Cortex of kidney (tissue), 1 donor: ENCODE measurements around the gene PRX.
"Not testable (repeated sequence)": the region's sequence is repeated elsewhere in the genome, so short reads cannot be mapped to it uniquely, and the experiment has no call there.

Experiments
- DNase-seq: peaks from one replicate; lab custom pipeline; 2025; lab: John Stamatoyannopoulos, UW

The PRX gene

DNA sequence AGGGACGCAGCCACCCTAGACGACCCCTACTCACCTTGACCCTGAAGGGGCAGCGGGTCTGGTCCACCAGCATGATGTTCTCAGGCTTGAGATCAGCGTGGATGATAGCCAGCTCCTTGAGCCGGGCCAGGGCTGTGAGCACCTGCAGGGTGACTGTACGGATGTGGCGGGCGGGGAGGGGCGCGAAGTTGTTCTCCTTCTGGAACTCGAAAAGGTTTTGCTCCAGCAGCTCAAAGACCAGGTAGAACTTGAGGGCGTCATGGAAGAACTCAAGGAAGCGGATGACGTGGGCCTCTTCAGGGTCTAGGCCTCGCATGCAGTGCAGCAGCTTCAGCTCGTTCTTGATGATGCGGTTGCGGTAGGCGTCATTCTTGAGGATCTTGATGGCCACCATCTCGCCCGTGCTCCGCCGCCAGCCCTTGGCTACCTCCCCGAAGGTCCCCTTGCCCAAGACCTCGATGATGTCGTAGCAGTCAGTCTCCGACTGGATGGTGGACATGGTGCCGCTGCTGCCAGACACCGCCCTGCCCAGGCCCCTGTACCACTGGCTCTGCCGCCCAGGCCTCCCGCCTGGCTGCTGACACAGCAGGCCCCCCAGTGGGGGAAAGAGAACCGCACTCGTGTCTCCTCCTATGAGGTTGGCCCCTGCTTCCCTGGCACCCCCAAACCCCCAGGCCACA, 23.6 kb downstream of the PRX start:
- DNase-seq, result no peak

DNA sequence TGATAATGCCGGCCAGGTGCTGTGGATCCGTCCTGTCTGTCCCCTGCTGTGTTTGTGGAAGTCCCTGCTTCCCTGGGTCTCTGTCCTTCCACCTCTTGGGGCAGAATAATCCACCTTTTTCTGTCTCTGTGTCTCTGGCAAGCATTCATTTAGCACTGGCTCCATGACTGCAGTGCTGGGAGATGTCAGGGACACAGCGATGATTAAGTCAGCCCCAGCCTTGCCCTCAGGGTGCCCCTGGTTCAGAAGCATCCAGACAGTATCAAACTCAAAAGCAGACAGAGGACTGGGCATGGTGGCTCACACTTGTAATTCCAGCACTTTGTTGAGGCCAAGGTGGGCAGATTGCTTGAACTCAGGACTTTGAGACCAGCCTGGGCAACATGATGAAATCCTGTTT, 24.7 kb downstream of the PRX start:
- DNase-seq, result no peak

DNA sequence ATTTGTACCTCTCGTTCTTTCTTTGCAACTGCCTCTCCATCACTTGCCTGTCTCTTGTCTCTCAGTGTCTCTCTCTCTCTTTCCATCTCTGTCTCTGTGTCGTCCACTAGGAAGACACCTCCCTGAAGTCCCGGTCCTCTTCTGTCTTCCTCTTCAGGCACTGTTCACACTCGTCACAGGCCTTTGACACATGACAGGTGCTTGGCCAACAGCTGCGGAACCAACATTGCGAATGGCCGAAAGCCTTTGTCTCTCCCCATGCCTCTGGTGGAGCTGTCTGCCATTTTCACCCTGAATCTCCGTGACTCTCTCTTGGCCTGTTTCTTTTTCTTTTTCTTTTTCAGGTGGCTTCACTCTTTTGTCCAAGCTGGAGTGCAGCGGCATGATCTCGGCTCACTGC, 26.0 kb downstream of the PRX start:
- DNase-seq, result no peak

DNA sequence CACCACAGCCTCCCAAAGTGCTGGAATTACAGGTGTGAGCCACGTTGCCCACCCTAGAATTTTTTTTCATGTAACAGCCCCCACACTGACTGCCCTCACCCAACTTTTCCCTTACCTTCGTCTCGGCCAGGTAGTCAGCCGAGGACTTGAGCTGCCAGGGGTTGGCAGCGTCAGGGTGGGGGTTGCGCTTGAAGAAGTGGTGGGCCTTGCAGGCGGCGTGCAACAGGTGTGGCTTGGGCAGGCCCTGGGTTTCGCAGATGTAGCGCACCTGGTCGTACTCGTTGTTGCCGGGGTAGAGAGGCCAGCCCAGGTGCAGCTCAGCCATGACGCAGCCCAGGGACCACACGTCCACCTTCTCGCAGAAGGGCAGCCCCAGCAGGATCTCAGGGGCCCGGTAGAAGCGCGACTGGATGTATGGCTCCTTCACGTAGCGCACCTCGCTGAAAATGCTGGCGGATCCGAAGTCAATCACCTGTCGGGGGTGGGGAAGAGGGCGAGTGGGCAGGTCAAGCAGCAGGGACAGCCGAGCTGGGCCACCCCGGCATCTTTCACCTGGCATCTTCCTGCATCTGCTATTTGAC, 29.4 kb downstream of the PRX start:
- DNase-seq, result no peak

DNA sequence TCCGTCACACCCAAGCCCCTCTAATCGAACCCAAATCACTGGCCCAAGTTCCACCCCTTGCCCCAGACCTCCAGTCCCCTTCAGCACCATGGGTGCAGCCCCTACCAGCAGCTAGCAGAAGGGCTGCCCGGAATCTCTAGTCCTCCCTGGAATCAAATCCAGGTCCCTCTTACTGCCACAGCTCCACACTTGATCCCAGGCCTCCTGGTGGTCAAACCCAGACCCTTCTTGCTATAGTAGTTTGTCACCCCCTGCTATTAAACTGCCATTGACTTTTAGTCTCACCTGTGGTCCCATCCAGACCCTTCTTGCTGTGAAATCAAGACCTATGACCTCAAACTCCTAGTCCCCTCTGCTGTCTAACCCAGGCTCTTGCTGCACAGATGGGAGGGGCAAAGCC, 31.9 kb downstream of the PRX start:
- no peak for DNase-seq

DNA sequence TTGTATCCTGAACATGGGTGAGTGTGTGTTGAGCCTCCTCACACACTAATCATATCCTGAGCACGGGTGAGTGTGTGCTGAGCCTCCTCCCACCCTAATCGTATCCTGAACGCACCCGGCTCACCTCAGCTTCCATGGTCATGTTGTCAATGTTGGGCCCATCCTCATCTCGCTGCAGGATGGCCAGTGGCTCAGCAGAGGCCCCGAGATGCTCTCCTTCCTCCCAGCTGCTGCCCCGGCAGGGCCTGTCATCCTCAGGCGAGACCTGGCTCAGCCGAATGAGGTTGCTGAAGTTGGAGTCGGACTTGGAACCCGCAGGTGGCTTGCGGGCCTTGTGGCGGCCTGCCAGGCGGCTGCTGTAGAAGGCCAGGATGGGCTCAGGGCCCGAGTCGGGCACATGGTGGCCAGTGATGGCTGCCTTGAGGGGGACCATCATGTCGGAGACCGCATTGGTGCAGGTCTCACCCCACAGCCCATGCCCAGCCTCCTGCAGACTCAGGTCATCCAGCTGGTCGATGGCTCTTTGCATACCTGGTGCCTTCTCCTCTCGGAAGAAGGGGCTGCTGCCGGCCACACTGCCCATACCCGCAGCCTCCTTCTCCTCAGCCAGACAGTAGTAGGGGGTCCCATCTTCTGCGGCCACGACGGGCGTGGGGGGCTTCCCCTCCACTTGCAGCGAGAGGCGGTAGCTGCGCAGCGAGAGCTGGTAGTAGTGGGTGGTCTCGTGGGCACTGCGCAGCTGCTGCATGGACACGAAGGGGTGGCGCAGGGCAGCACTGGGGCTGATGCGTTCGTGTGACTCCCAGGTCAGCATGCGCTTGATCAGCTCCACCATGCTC, 32.8 kb downstream of the PRX start:
- DNase-seq, result no peak

DNA sequence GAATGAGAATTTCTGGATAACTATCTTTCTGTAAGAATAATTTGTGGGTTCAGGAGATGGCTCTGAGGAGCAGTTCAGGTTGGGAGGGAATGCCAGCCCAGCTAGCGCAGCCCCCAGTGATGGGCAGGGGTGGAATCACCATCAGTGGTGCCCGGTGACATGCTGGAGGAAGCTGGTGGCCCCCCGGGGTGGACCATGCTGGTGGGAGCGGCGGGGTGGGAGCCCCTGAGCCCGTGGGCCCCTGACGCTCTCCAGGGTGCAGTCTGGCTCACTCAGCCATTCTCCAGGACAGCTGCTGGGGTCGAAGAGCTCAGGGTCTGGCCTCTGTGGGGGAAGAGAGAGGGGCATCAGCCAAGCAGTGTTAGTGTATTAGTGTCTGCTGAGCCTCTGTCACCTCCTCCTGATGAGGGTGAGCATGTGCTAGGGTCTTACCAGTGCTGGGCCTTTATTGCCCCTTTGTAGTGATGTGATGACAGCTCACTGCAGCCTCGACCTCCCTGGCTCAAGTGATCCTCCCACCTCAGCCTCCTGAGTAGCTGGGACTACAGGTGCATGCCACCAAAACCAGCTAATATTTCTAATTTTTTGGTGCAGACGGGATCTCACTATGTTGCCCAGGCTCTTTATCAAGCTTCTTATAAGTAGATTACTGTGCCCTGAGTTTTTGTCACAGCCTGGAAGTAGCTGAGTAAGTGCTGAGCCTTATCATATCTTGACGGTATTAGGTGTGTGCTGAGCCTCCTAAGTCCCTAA, 33.6 kb downstream of the PRX start:
- no peak for DNase-seq

DNA sequence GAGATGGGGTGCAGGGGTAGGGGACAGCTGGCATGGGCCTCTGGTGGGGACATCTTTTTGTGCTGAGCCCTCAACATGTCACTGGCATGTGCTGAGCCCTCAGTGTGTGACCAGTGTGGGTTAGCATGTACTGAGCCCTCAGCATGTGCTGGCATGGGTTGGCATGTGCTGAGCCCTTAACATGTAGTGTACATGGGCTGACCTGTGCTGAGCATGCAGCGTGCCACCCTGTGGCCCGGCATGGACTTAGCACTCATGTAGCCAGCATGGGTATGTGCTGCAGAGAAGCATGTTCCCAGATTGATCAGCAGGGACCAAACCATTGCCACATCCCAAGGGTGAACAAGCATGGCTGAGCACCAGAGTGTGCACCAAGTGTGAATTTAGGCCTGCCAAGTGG, 34.7 kb downstream of the PRX start:
- no peak for DNase-seq

DNA sequence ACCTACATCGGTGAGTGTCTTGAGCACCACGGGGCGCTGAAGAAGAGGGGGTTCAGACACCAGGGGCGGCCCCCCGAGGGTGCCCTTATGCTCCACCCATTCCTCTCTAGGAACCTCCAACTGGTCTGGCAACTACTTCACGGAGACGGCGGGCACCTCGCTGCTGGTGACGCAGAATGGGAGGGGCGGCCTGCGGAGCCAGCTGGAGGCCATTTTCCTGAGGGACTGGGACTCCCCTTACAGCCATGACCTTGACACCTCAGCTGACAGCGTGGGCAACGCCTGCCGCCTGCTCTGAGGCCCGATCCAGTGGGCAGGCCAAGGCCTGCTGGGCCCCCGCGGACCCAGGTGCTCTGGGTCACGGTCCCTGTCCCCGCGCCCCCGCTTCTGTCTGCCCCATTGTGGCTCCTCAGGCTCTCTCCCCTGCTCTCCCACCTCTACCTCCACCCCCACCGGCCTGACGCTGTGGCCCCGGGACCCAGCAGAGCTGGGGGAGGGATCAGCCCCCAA, 35.2 kb downstream of the PRX start:
- no peak for DNase-seq

DNA sequence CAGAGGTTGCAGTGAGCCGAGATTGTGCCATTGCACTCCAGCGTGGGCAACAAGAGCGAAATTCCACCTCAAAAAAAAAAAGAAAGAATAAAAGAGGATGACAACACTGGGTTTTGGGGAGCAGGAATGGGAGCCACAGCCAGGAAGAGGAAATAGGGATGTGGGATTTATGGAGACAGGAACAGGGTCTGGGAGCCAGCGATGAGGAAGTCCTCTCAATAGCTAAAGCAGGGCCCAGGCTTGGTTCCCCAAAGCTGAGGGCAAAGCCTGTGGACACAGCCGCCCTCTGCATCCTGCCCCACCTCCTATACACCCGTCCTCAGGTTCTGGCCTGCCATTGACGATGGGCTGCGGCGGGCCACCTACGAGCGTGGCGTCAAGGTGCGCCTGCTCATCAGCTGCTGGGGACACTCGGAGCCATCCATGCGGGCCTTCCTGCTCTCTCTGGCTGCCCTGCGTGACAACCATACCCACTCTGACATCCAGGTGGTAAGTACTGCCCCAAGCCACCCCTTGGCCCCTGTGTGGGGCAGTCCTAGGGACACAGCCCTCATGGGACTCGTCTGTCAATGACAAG, 36.8 kb downstream of the PRX start:
- no peak for DNase-seq

DNA sequence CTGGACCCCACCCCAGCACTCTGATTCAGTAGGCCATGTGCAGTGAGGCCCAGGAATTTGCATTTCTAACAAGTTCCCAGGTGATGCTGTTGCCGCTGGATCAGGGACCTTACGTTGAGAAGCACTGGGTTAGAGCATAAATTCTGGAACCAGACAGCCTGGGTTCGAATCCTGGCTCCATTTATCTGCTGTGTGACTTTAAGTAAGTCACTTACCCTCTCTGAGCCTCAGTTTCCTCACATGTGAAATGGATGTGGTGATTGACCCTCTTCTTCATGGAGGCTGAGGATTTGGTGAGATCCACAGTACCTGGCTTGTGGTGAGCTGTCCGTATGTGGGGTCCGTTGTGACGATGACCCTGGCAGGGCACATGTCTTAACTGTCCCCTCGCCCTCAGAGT, 39.1 kb downstream of the PRX start:
- no peak for DNase-seq

DNA sequence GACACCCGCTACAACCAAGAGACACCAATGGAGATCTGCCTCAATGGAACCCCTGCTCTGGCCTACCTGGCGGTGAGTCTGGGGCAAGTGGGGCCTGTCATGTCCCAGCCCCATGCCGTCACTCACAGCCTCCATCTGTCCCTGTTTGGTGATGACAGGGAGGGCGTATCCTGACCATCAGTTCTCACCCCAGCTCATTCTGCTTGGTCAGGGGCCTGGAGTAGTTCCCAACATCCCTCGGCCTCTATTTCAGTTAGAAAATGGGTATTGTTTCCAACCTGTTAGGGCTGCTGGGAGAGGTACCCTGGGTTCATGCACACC, 41.4 kb downstream of the PRX start:
- DNase-seq, result no peak

DNA sequence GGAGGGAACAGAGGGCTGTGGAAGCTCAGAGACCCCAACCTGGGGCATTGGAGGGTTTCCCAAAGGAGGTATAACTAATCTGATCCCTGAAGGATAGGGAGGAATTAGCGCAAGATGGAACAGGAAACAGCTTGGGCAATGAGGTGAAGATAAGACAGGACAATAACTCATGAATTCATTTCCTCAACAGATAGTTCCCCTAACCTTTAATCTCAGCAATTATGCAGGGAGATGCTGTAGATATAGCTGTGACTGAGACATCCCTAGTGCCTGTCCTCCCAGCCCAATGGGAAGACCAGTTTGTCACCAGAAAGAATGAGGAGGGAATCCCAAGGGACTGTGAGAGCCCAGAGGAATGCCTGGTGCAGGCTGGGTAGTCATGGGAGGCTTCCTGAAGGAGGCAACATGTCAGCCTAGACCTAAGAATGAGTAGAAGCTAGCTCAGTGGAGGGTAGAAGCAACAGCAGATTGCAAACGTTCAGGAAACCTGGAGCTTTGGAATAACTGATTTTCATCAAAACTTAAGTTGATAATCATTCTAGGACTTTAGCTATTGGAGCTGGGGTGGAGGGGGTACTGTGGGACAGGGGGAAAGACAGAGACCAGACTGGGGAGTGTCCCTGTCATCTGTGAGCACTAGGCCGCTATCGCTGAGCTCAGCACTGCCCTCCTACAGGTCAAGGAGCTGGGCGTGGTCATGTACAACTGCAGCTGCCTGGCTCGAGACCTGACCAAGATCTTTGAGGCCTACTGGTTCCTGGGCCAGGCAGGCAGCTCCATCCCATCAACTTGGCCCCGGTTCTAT, 42.0 kb downstream of the PRX start:
- no peak for DNase-seq

DNA sequence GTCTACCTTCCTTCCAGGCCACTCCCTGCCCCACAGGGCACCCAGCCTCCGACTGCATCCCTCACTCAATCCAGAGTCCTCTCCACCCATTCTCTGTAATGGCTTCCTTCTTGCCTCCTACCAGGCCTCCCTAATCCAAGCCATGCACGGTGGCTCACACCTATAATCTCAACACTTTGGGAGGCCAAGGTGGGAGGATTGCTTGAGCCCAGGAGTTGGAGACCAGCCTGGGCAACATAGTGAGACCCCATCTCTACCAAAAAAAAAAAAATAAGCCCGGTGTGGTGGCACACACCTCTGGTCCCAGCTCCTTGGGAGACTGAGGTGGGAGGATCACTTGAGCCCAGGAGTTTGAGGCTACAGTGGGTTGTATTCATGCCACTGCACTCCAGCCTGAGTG, 42.9 kb downstream of the PRX start:
- DNase-seq, result not testable (repeated sequence)

DNA sequence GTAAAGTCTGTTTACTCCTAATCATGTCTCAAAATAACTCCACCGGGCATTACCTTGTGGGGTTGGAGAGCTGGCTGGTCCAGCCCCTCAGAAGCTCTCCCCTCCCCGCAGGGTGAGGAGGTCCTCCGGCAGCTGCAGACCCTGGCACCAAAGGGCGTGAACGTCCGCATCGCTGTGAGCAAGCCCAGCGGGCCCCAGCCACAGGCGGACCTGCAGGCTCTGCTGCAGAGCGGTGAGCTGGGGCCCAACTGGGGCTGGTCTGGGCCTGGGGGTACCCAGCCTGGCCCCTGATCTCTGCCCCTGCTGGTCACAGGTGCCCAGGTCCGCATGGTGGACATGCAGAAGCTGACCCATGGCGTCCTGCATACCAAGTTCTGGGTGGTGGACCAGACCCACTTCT, 43.4 kb downstream of the PRX start:
- DNase-seq, result no peak

DNA sequence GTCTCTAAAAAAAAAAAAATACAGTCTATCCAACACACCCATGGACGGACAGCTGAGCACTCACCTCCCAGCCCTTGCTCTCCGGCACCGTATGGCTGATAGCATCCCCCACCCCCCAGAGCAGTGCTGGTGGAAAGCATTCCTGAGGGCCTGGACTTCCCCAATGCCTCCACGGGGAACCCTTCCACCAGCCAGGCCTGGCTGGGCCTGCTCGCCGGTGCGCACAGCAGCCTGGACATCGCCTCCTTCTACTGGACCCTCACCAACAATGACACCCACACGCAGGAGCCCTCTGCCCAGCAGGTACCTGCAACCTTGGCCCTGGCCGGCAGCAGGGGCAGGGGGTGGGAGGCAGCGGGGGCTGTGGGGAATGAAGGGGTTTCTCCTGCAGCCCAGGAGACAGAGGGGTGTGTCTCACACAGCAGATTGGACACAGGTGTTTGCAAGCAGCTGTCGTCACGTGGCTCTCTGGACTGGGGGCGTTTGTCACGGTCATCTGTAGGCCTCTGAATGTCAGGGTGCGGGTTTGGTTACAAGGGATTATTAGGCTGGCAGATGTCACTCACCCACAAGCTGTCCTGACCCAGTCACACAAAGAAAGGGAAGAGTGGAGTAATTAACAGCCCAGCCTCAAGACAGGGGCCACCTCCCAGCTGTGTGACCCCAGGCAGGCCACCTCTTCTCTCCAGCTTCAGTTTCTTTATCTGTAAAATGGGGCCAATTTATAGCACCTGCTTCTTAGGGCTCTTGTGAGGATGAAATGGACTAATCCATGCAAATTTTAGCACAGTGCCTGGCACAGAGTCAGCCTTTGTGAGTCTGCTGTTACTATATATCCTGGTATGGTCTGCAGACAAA, 45.4 kb downstream of the PRX start:
- no peak for DNase-seq

DNA sequence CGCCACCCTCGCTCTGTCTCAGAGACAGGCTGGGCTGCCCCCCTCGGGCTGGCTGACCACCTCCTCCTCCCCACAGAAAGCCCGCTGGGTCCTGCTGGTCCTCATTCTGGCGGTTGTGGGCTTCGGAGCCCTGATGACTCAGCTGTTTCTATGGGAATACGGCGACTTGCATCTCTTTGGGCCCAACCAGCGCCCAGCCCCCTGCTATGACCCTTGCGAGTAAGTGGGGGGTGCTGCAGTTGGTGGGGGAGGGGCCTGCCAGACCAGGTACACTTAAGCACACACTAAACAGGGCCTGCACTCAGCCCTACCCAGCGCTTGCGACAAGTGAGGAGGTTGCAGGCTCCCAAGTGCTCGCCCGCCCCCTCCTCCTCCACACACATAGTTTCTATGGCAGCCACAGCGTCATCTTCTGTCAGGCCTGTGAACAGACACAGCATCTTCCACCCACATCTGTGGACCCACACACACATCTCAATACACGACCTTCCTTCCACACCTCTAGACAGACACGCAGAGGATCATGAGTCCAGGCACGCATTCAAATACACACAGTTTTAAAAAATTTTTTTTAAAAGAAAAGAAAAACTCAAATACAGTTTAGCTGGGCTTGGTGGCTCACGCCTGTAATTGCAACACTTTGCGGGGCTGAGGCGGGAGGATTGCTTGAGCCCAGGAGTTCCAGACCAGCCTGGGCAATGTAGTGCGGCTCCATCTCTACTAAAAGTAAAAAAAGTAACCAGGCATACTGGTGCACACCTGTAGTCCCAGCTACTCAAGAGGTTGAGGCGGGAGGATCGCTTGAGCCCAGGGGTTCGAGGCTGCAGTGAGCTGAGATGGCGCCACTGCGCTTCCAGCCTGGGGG, 46.2 kb downstream of the PRX start:
- no peak for DNase-seq

DNA sequence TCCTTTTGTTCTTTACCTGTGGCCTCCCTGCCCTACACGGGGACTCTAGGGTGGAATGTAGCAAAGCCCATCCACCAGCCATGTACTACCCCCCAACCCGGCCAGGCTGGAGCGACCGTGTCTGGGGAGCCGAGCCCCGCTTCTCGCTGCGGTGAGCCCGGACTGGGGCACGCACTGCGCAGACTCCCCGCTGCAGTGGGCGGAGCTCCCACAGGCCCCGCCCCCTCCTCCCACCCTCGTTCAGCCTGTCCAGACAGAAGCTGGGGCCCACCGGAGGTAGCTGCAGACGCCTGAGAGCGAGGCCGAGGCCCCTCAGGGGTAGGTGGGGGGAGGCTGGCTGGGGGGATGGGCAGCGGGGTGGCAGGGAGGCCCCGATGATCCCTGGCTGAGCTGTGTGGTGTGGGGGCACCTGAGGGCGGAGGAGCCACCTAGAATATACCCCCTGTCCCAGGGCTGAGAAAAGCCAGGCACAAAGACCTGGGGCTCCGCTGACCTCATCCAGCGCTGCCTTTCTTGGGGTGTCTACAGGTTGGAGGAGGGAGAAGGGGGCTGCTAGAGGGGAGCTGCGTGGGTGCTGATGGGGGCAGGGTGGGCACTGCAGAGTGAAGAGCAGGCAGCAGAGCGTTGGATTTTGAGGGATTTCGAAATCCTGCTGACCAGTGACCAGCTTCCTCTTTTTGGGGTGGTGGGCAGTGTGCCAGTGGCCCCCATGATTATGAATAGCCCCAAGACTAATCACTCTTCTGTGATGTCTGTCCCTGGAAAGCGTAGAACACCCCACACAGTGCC, 47.4 kb downstream of the PRX start:
- DNase-seq, result no peak

DNA sequence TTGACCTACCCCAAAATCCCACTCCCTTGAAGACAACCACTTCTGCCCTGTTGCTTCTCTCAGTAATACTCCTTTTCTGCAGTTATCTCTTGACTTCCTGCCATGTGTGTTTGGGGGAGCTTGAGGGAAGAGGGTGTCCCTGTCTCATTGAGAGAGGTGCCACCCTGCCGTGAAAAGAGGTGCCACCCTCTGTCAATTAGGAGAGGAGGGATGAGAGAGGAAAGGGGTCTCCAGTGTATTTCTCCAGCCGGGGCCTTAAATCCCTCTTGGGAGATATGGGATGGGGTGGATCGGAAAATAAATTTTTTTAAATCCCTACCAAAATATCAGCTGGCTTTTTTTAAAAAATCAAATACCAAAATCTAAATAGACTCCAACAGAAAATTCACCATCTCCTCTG, 48.2 kb downstream of the PRX start:
- no peak for DNase-seq
